GM23338 (cell line): ENCODE results near the gene FKBP5. TPM values are rescaled to one million over a fixed set of nuclear protein-coding genes. Genes with fewer than 3 reads are reported as not detected.

Experiments
- ATAC-seq: fragments of 200-7000 bp; cut with Tn5 transposase; 3 replicates; pipeline ENCODE4 v1.9.1; 2020
- DNase-seq: peaks from one replicate; pipeline ENCODE4 v3.0.0-alpha.2; 2015; ENCODE audit warnings: low spot score
- H2AFZ ChIP-seq: fragments of 200-600 bp; sonication (generic); 2 replicates; pipeline ENCODE4 v1.8.0; 2016; ENCODE audit warnings: antibody characterized with exemption, mild to moderate bottlenecking, moderate library complexity
- H3F3A ChIP-seq: fragments of 200-600 bp; sonication (generic); replicated peaks from 2 replicates; pipeline ENCODE4 v1.8.0; 2017; ENCODE audit warnings: antibody characterized with exemption, mixed run types, low read depth
- H3K27ac ChIP-seq: fragments of 200-600 bp; sonication (generic); 2 replicates; pipeline ENCODE4 v1.6.1; 2016; ENCODE audit warnings: low read depth
- H3K27me3 ChIP-seq: fragments of 200-600 bp; sonication (generic); 2 replicates; pipeline ENCODE4 v1.8.0; 2016; ENCODE audit warnings: mild to moderate bottlenecking, mixed run types, moderate library complexity; ENCODE audit not compliant: insufficient read depth
- H3K36me3 ChIP-seq: fragments of 200-600 bp; sonication (generic); 2 replicates; pipeline ENCODE4 v1.8.0; 2016; ENCODE audit warnings: mild to moderate bottlenecking; ENCODE audit not compliant: insufficient read depth
- H3K4me1 ChIP-seq: fragments of 200-600 bp; sonication (generic); 2 replicates; pipeline ENCODE4 v1.8.0; 2016; ENCODE audit warnings: mild to moderate bottlenecking, moderate library complexity; ENCODE audit not compliant: insufficient read depth
- H3K4me2 ChIP-seq: fragments of 200-600 bp; sonication (generic); 2 replicates; pipeline ENCODE4 v1.7.1; 2017; ENCODE audit warnings: mixed run types
- H3K4me3 ChIP-seq: fragments of 200-600 bp; sonication (generic); 2 replicates; pipeline ENCODE4 v1.6.1; 2016; ENCODE audit warnings: mixed run types
- H3K79me2 ChIP-seq: fragments of 200-600 bp; sonication (generic); replicated peaks from 2 replicates; pipeline ENCODE4 v1.8.0; 2017; ENCODE audit warnings: mild to moderate bottlenecking; ENCODE audit not compliant: insufficient read depth
- H3K9me2 ChIP-seq: fragments of 200-600 bp; sonication (generic); 2 replicates; pipeline ENCODE4 v1.8.0; 2017; ENCODE audit not compliant: insufficient read depth
- H4K20me1 ChIP-seq: fragments of 200-600 bp; sonication (generic); replicated peaks from 2 replicates; pipeline ENCODE4 v1.8.0; 2017; ENCODE audit warnings: mild to moderate bottlenecking; ENCODE audit not compliant: insufficient read depth
- H3K27ac Mint-ChIP-seq: 2 replicates; pipeline ENCODE4 v1.8.0; 2020; ENCODE audit warnings: inconsistent platforms, mild to moderate bottlenecking, moderate library complexity, mixed read lengths
- H3K27me3 Mint-ChIP-seq: 3 replicates; pipeline ENCODE4 v1.8.0; 2022; ENCODE audit warnings: low read depth, mild to moderate bottlenecking, moderate library complexity, mixed read lengths, inconsistent platforms; ENCODE audit not compliant: insufficient read depth, poor library complexity
- H3K36me3 Mint-ChIP-seq: 3 replicates; pipeline ENCODE4 v1.8.0; 2021; ENCODE audit warnings: low read depth, mild to moderate bottlenecking, inconsistent platforms, moderate library complexity, mixed read lengths
- H3K4me1 Mint-ChIP-seq: 3 replicates; pipeline ENCODE4 v1.8.0; 2020; ENCODE audit warnings: mild to moderate bottlenecking, inconsistent platforms, mixed read lengths
- H3K4me3 Mint-ChIP-seq: 3 replicates; pipeline ENCODE4 v1.8.0; 2021; ENCODE audit warnings: moderate library complexity, mild to moderate bottlenecking, inconsistent platforms, mixed read lengths
- H3K9me3 Mint-ChIP-seq: 3 replicates; pipeline ENCODE4 v1.8.0; 2020; ENCODE audit warnings: moderate library complexity, mild to moderate bottlenecking, inconsistent platforms, mixed read lengths
- ETS1 ChIP-seq: IDR thresholded peaks from 2 replicates; pipeline ENCODE4 v1.6.1; 2016; ENCODE audit warnings: antibody characterized with exemption
- EZH2 ChIP-seq: fragments of 200-600 bp; sonication (generic); IDR thresholded peaks from one replicate; pipeline ENCODE4 v1.8.0; 2017; ENCODE audit warnings: antibody characterized with exemption, mild to moderate bottlenecking, low read depth; ENCODE audit not compliant: unreplicated experiment
- EZH2phosphoT487 ChIP-seq: fragments of 200-600 bp; sonication (generic); IDR thresholded peaks from one replicate; pipeline ENCODE4 v1.8.1; 2018; ENCODE audit warnings: antibody characterized with exemption; ENCODE audit not compliant: unreplicated experiment
- JUNB ChIP-seq: IDR thresholded peaks from one replicate; pipeline ENCODE4 v1.6.1; 2016; ENCODE audit warnings: antibody characterized with exemption; ENCODE audit not compliant: unreplicated experiment
- NANOG ChIP-seq: IDR thresholded peaks from 2 replicates; pipeline ENCODE4 v1.6.1; 2016; ENCODE audit warnings: antibody characterized with exemption, borderline replicate concordance
- POLR2AphosphoS5 ChIP-seq: IDR thresholded peaks from 2 replicates; pipeline ENCODE4 v1.6.1; 2016; ENCODE audit warnings: antibody characterized with exemption, low read depth
- STAT1 ChIP-seq: IDR thresholded peaks from one replicate; pipeline ENCODE4 v1.6.1; 2016; ENCODE audit warnings: antibody characterized with exemption; ENCODE audit not compliant: unreplicated experiment
- polyA plus RNA-seq: library from polyadenylated mRNA; unstranded; fragments of >200 nt; fragmentation: Nextera tagmentation; extraction: Ambion mirVana; gene quantifications from 2 replicates; pipeline ENCODE4 v1.2.1, GENCODE V29; 2016
- total RNA-seq: library from RNA; depleted of rRNA; stranded (reverse); fragments of >200 nt; shearing (Covaris generic); gene quantifications from 2 replicates; pipeline ENCODE4 v1.2.3, GENCODE V29; 2014
- TF ChIP-seq, protein P1 (sequence below): fragments of 250-450 bp; sonication (Bioruptor Pico); IDR thresholded peaks from 2 replicates; pipeline ENCODE4 v1.5.0; 2020; ENCODE audit warnings: mild to moderate bottlenecking, moderate library complexity
- TF ChIP-seq, protein P2 (sequence below), 2 experiments: fragments of 200-600 bp in 1 of 2; sonication (generic) in 1 of 2; conservative IDR thresholded peaks; 2 replicates each; pipeline versions ENCODE4 v1.5.1 to v1.6.1; 2016 to 2017; ENCODE audit warnings: antibody characterized with exemption in 2 of 2, low read depth in 2 of 2, mild to moderate bottlenecking in 2 of 2, moderate library complexity in 1 of 2

The FKBP5 gene
- total and polyA plus RNA-seq, 2 experiments from 2014 or later: 19.8 to 28.6 TPM

GRCh38 chr6:35603326-35604202 is 85.2 kb downstream of the FKBP5 start (continued):
- TF ChIP-seq, protein P1, sequence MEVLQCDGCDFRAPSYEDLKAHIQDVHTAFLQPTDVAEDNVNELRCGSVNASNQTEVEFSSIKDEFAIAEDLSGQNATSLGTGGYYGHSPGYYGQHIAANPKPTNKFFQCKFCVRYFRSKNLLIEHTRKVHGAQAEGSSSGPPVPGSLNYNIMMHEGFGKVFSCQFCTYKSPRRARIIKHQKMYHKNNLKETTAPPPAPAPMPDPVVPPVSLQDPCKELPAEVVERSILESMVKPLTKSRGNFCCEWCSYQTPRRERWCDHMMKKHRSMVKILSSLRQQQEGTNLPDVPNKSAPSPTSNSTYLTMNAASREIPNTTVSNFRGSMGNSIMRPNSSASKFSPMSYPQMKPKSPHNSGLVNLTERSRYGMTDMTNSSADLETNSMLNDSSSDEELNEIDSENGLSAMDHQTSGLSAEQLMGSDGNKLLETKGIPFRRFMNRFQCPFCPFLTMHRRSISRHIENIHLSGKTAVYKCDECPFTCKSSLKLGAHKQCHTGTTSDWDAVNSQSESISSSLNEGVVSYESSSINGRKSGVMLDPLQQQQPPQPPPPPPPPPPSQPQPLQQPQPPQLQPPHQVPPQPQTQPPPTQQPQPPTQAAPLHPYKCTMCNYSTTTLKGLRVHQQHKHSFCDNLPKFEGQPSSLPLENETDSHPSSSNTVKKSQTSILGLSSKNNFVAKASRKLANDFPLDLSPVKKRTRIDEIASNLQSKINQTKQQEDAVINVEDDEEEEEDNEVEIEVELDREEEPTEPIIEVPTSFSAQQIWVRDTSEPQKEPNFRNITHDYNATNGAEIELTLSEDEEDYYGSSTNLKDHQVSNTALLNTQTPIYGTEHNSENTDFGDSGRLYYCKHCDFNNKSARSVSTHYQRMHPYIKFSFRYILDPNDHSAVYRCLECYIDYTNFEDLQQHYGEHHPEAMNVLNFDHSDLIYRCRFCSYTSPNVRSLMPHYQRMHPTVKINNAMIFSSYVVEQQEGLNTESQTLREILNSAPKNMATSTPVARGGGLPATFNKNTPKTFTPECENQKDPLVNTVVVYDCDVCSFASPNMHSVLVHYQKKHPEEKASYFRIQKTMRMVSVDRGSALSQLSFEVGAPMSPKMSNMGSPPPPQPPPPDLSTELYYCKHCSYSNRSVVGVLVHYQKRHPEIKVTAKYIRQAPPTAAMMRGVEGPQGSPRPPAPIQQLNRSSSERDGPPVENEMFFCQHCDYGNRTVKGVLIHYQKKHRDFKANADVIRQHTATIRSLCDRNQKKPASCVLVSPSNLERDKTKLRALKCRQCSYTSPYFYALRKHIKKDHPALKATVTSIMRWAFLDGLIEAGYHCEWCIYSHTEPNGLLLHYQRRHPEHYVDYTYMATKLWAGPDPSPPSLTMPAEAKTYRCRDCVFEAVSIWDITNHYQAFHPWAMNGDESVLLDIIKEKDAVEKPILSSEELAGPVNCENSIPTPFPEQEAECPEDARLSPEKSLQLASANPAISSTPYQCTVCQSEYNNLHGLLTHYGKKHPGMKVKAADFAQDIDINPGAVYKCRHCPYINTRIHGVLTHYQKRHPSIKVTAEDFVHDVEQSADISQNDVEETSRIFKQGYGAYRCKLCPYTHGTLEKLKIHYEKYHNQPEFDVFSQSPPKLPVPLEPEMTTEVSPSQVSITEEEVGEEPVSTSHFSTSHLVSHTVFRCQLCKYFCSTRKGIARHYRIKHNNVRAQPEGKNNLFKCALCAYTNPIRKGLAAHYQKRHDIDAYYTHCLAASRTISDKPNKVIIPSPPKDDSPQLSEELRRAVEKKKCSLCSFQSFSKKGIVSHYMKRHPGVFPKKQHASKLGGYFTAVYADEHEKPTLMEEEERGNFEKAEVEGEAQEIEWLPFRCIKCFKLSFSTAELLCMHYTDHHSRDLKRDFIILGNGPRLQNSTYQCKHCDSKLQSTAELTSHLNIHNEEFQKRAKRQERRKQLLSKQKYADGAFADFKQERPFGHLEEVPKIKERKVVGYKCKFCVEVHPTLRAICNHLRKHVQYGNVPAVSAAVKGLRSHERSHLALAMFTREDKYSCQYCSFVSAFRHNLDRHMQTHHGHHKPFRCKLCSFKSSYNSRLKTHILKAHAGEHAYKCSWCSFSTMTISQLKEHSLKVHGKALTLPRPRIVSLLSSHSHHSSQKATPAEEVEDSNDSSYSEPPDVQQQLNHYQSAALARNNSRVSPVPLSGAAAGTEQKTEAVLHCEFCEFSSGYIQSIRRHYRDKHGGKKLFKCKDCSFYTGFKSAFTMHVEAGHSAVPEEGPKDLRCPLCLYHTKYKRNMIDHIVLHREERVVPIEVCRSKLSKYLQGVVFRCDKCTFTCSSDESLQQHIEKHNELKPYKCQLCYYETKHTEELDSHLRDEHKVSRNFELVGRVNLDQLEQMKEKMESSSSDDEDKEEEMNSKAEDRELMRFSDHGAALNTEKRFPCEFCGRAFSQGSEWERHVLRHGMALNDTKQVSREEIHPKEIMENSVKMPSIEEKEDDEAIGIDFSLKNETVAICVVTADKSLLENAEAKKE (CRISPR knock-in tag): no peak
- TF ChIP-seq EZH2phosphoT487 (no peak), NANOG (no peak)

DNA sequence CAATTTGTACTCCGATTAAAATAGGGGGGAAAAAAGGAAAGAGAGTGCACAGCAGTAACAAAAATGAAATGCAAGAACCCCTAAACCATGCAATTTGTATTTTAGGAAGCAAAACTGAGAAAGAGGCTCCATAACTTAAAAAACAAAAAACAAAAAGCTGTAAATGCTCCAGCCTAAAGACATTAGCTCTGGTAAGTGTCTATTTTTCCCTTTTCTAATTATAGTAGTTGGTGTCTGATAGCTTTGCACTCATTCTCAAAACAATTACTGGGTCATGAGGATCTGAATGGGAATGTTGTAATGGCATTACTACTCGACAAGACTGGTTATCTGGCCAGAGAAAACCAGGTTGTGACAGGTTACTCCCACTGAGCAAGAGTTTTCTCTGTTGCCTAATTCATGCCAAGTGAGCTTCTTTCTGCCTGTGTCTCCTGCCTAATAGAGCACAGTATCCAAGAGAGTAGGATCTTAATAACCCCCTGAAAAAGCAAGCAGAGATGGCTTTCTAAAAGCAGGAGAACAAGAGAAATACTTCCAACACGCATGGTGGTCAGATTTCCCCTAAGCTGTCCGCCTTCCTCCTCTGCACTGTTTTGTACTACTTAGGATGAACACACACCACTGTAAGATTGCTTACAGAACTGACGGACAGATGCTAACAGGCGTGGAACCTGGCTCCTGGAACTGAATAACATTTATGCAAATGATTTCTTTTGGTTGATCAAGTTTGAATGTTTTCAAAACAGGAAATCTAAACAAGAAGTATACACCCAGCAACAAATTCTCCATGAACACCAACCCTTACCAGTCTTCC is 86.4 kb downstream of the FKBP5 start:
- no peak; the same call in 2 of the 3 replicates for ATAC-seq
- H3K27me3 Mint-ChIP-seq: no peaks in the 10 kb centered on the region
- no peak for TF ChIP-seq POLR2AphosphoS5
- TF ChIP-seq, protein P2, sequence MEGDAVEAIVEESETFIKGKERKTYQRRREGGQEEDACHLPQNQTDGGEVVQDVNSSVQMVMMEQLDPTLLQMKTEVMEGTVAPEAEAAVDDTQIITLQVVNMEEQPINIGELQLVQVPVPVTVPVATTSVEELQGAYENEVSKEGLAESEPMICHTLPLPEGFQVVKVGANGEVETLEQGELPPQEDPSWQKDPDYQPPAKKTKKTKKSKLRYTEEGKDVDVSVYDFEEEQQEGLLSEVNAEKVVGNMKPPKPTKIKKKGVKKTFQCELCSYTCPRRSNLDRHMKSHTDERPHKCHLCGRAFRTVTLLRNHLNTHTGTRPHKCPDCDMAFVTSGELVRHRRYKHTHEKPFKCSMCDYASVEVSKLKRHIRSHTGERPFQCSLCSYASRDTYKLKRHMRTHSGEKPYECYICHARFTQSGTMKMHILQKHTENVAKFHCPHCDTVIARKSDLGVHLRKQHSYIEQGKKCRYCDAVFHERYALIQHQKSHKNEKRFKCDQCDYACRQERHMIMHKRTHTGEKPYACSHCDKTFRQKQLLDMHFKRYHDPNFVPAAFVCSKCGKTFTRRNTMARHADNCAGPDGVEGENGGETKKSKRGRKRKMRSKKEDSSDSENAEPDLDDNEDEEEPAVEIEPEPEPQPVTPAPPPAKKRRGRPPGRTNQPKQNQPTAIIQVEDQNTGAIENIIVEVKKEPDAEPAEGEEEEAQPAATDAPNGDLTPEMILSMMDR (conservative IDR thresholded peaks at IDR 0.05; ENCODE audit: low read depth in 2 of 2): no peak
- no peak for TF ChIP-seq EZH2
- no peak for TF ChIP-seq STAT1
- no peak for TF ChIP-seq JUNB
- TF ChIP-seq ETS1: no peak

More for the DNA sequence above, 86.4 kb downstream of the FKBP5 start:
- H3K79me2 ChIP-seq: no peaks in the 10 kb centered on the region
- H3K4me3 Mint-ChIP-seq: no peak overlapping the region
- no peaks in the 10 kb centered on the region for H3K9me3 Mint-ChIP-seq
- peak overlapping the region; percentile 60; the same call in 1 of the 2 replicates for H3K4me2 ChIP-seq
- no peaks in the 10 kb centered on the region for H3K9me2 ChIP-seq
- H2AFZ ChIP-seq: no peak overlapping the region
- H4K20me1 ChIP-seq: no peaks in the 10 kb centered on the region
- peak overlapping the region; percentile 16; the same call in 1 of the 2 replicates for H3K27ac ChIP-seq
- no peak overlapping the region for H3K4me3 ChIP-seq
- peaks cover 13% of the 10 kb centered on the region; the same call in 2 of the 3 replicates for H3K36me3 Mint-ChIP-seq
- H3K27ac Mint-ChIP-seq: peak overlapping the region; percentile 61; the same call in 1 of the 2 replicates
- H3K27me3 ChIP-seq: no peaks in the 10 kb centered on the region
- H3K36me3 ChIP-seq: no peaks in the 10 kb centered on the region
- peaks cover 27% of the 10 kb centered on the region for H3K4me1 Mint-ChIP-seq
- no peak for DNase-seq
- H3K4me1 ChIP-seq: peaks cover 20% of the 10 kb centered on the region
- no peaks in the 10 kb centered on the region for H3F3A ChIP-seq
